Upper lobe of left lung (tissue), 4 donors: ENCODE measurements around the gene AR.

Experiments used
- CTCF ChIP-seq, 6 experiments: fragments of 450-650 bp in 4 of 6; fragments of 200-600 bp in 2 of 6; sonication (generic) in 2 of 6; IDR thresholded peaks; one replicate each; pipeline ENCODE4 v1.5.1; 2016 to 2019; ENCODE audit warnings: antibody characterized with exemption in 6 of 6
- POLR2A ChIP-seq, 4 donors: fragments of 450-650 bp; IDR thresholded peaks; one replicate each; pipeline ENCODE4 v1.5.1; 2016 to 2017; ENCODE audit warnings: antibody characterized with exemption in 4 of 4, mild to moderate bottlenecking in 2 of 4

- no peak for TF ChIP-seq CTCF (IDR thresholded peaks at IDR 0.05)
- TF ChIP-seq POLR2A (IDR thresholded peaks at IDR 0.05), result no peak
Measured at GRCh38 chrX:67700602-67701001, 156.8 kb downstream of the AR start.
